Measurements from ENCODE around the gene GABRR2. TPM values are rescaled to one million over a fixed set of nuclear protein-coding genes. Genes with fewer than 3 reads are reported as not detected.

Gene GABRR2
- total and polyA plus RNA-seq, 4 donors = 0.10 to 1.7 (median 0.35) TPM

DNA sequence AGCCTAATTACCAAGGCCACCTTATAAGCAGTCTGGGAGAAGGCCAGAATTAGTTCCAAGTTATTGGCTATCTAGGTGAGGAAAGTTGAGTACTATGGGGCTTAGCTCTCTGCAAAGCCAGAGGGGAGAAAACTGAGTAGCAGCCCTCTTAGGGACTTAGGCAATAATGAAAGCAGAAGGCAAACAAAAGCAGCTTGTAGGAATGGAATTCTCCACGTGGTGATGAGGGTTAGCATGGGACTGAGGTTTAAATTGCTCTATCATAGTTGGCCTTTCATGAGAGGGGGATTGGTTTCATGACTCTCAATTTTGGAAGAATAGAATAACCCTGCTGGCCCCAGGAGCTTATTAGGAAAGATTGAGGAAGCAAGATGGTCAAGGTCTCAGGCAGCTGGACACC lies 44.5 kb upstream of the GABRR2 start:
- no peak overlapping the region for H3K4me3 ChIP-seq (ENCODE audit: low read depth in 1 of 3, low read length in 3 of 3)
- no peaks in the 10 kb centered on the region for H3K36me3 ChIP-seq (ENCODE audit: control insufficient read depth in 4 of 4, insufficient read depth in 3 of 4, low read depth in 1 of 4, low read length in 3 of 4)
- TF ChIP-seq NR2F2 (IDR thresholded peaks at IDR 0.05) (no peak), RXRA (IDR thresholded peaks at IDR 0.05) (no peak), YY1 (IDR thresholded peaks at IDR 0.05) (no peak)
- H3K9ac ChIP-seq (ENCODE audit: low read depth in 1 of 2, low read length in 2 of 2) = no peak overlapping the region
- WGBS = 32% methylated on average over 1 of the region's 1 CpG
- H3K4me1 ChIP-seq (ENCODE audit: control insufficient read depth in 4 of 4, insufficient read depth in 4 of 4, low read length in 3 of 4) = peaks cover 0 to 3% (median 0%) of the 10 kb centered on the region in 4 donors
- no peak overlapping the region for H3K27ac ChIP-seq (ENCODE audit: low read depth in 1 of 2, low read length in 2 of 2)
- no peaks in the 10 kb centered on the region for H3K9me3 ChIP-seq (ENCODE audit: control insufficient read depth in 4 of 4, low read length in 3 of 4)
- no peak for DNase-seq (ENCODE audit: low spot score)
- H3K27me3 ChIP-seq (ENCODE audit: control insufficient read depth in 4 of 4, insufficient read depth in 4 of 4, low read length in 3 of 4) = no peaks in the 10 kb centered on the region

GRCh38 chr6:89357390-89357789 lies 42.3 kb upstream of the GABRR2 start:
- no peaks in the 10 kb centered on the region for H3K36me3 ChIP-seq (ENCODE audit: control insufficient read depth in 4 of 4, insufficient read depth in 3 of 4, low read depth in 1 of 4, low read length in 3 of 4)
- H3K27me3 ChIP-seq (ENCODE audit: control insufficient read depth in 4 of 4, insufficient read depth in 4 of 4, low read length in 3 of 4) = no peaks in the 10 kb centered on the region
- H3K9ac ChIP-seq (ENCODE audit: low read depth in 1 of 2, low read length in 2 of 2) = peak overlapping the region; percentile 65 to 77
- H3K9me3 ChIP-seq (ENCODE audit: control insufficient read depth in 4 of 4, low read length in 3 of 4) = no peaks in the 10 kb centered on the region
- TF ChIP-seq, protein P1, sequence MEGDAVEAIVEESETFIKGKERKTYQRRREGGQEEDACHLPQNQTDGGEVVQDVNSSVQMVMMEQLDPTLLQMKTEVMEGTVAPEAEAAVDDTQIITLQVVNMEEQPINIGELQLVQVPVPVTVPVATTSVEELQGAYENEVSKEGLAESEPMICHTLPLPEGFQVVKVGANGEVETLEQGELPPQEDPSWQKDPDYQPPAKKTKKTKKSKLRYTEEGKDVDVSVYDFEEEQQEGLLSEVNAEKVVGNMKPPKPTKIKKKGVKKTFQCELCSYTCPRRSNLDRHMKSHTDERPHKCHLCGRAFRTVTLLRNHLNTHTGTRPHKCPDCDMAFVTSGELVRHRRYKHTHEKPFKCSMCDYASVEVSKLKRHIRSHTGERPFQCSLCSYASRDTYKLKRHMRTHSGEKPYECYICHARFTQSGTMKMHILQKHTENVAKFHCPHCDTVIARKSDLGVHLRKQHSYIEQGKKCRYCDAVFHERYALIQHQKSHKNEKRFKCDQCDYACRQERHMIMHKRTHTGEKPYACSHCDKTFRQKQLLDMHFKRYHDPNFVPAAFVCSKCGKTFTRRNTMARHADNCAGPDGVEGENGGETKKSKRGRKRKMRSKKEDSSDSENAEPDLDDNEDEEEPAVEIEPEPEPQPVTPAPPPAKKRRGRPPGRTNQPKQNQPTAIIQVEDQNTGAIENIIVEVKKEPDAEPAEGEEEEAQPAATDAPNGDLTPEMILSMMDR (IDR thresholded peaks at IDR 0.05; ENCODE audit: low read depth, low read length, missing input control) = no peak
- peak; percentile 91 for TF ChIP-seq YY1 (IDR thresholded peaks at IDR 0.05)
- H3K4me1 ChIP-seq (ENCODE audit: control insufficient read depth in 4 of 4, insufficient read depth in 4 of 4, low read length in 3 of 4) = peaks cover 0 to 3% (median 0%) of the 10 kb centered on the region in 4 donors
- 21% methylated on average over 3 of the region's 3 CpGs for WGBS
- H3K27ac ChIP-seq (ENCODE audit: low read depth in 1 of 2, low read length in 2 of 2) = peak overlapping the region; percentile 7 to 60
- H3K4me3 ChIP-seq (ENCODE audit: low read depth in 1 of 3, low read length in 3 of 3) = peak overlapping the region; percentile 44 to 56 (median 54)
- no peak for DNase-seq (ENCODE audit: low spot score)

DNA sequence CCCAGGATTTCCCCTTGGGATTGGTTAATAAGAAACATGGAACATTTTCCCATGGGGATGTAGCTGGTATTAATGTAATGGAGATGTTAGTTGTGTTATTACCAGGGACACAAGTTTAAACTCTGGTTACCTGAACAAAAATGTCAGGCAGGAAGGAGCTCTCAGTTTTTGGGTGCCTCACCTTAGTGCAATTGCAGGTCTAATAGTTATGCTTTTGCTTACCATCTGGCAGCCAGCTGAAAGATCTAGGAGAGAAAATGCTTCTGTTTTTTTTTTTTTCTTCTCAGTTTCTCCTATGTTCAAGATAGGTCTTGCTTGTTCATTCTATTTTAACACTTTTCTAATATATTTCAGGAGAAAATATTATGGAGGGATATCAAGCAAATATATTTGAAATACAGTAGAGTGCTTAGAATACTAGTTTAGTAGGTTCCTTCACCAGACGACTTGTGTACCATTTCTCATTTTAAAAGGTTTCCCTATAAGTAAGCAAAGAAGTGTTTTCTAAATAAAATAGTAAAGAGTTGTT lies 41.6 kb upstream of the GABRR2 start:
- 40% methylated on average over 1 of the region's 1 CpG for WGBS
- no peaks in the 10 kb centered on the region for H3K27me3 ChIP-seq (ENCODE audit: control insufficient read depth in 4 of 4, insufficient read depth in 4 of 4, low read length in 3 of 4)
- no peak overlapping the region for H3K27ac ChIP-seq (ENCODE audit: low read depth in 1 of 2, low read length in 2 of 2)

More for the DNA sequence above, 41.6 kb upstream of the GABRR2 start:
- H3K9ac ChIP-seq (ENCODE audit: low read depth in 1 of 2, low read length in 2 of 2) = peak overlapping the region in 1 of 2 donors; percentile 65
- H3K9me3 ChIP-seq (ENCODE audit: control insufficient read depth in 4 of 4, low read length in 3 of 4) = no peaks in the 10 kb centered on the region
- H3K4me3 ChIP-seq (ENCODE audit: low read depth in 1 of 3, low read length in 3 of 3) = no peak overlapping the region
- DNase-seq (ENCODE audit: low spot score) = no peak
- H3K4me1 ChIP-seq (ENCODE audit: control insufficient read depth in 4 of 4, insufficient read depth in 4 of 4, low read length in 3 of 4) = peaks cover 0 to 5% (median 0%) of the 10 kb centered on the region in 4 donors
- TF ChIP-seq MAX (IDR thresholded peaks at IDR 0.05) = no peak
- TF ChIP-seq, protein P2, sequence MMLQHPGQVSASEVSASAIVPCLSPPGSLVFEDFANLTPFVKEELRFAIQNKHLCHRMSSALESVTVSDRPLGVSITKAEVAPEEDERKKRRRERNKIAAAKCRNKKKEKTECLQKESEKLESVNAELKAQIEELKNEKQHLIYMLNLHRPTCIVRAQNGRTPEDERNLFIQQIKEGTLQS (IDR thresholded peaks at IDR 0.05) = no peak
- TF ChIP-seq YY1 (IDR thresholded peaks at IDR 0.05) = no peak
- no peak for TF ChIP-seq RXRA (IDR thresholded peaks at IDR 0.05)
- TF ChIP-seq, protein P1 (IDR thresholded peaks at IDR 0.05; ENCODE audit: low read depth, low read length, missing input control) = no peak
- no peaks in the 10 kb centered on the region for H3K36me3 ChIP-seq (ENCODE audit: control insufficient read depth in 4 of 4, insufficient read depth in 3 of 4, low read depth in 1 of 4, low read length in 3 of 4)
